Endothelial cell of umbilical vein (primary cell): ENCODE data around the gene ESYT2. TPM values are rescaled to one million over a fixed set of nuclear protein-coding genes. Genes with fewer than 3 reads are reported as not detected.

Experiments
- BruUV-seq: library from RNA; stranded (reverse); fragments of 400-500 nt; replicated peaks from 2 replicates; lab custom pipeline; 2021; lab: Mats Ljungman, UMichigan
- CTCF ChIA-PET: fragments of 300-600, 350-600 bp; sonication (Branson Sonifier 250); formaldehyde crosslinking; loops from one replicate; lab custom pipeline; 2021; ENCODE audit warnings: antibody characterized with exemption, inconsistent platforms; lab: Charles Lee
- POLR2A ChIA-PET: fragments of 300-600, 350-600 bp; sonication (Branson Sonifier 250); formaldehyde crosslinking; loops from one replicate; lab custom pipeline; 2021; ENCODE audit warnings: antibody characterized with exemption, inconsistent platforms; lab: Charles Lee
- DNase-seq: peaks from one replicate; pipeline ENCODE4 v3.0.0-alpha.2; 2011; ENCODE audit warnings: low read depth, low spot score
- FAIRE-seq: peaks from 2 replicates; lab custom pipeline; 2011; peaks lifted over from hg19 to GRCh38; lab: Jason Lieb, UNC
- H2AFZ ChIP-seq: 2 replicates; pipeline ENCODE4 v1.6.0; 2012; ENCODE audit warnings: low read depth, low read length, control low read depth, inconsistent platforms
- H3K27ac ChIP-seq: 2 replicates; pipeline ENCODE4 v1.5.1; 2011; ENCODE audit warnings: low read depth, mild to moderate bottlenecking, control low read depth, low read length, moderate library complexity; ENCODE audit not compliant: insufficient read depth
- H3K27me3 ChIP-seq, 2 experiments: 2 replicates each; pipeline versions ENCODE4 v1.6.0 to v1.6.1; 2011; ENCODE audit warnings: low read length in 2 of 2, mixed read lengths in 1 of 2; ENCODE audit not compliant: control insufficient read depth in 2 of 2, insufficient read depth in 2 of 2
- H3K36me3 ChIP-seq, 2 experiments: 2 replicates in 1 of 2; 3 replicates in 1 of 2; pipeline ENCODE4 v1.5.1; 2011; ENCODE audit warnings: low read length in 2 of 2, mild to moderate bottlenecking in 1 of 2, moderate library complexity in 1 of 2; ENCODE audit not compliant: control insufficient read depth in 2 of 2, insufficient read depth in 2 of 2; ENCODE audit errors: extremely low read depth in 1 of 2
- H3K4me1 ChIP-seq: 3 replicates; pipeline ENCODE4 v1.5.1; 2011; ENCODE audit warnings: mild to moderate bottlenecking, low read length; ENCODE audit not compliant: control insufficient read depth, insufficient read depth; ENCODE audit errors: extremely low read depth
- H3K4me2 ChIP-seq: 2 replicates; pipeline ENCODE4 v1.6.1; 2011; ENCODE audit warnings: low read length, control low read depth, mixed read lengths; ENCODE audit not compliant: insufficient read depth
- H3K4me3 ChIP-seq, 3 experiments: fragments of 200-600 bp in 1 of 3; sonication (generic), shearing (Covaris generic) in 1 of 3; replicated peaks in 1 of 3; 2 replicates each; pipeline ENCODE4 v1.5.1; 2011 to 2016; ENCODE audit warnings: control low read depth in 3 of 3, low read length in 3 of 3, mild to moderate bottlenecking in 2 of 3, inconsistent platforms in 1 of 3, low read depth in 1 of 3, moderate library complexity in 1 of 3; ENCODE audit not compliant: insufficient read depth in 1 of 3
- H3K79me2 ChIP-seq: 2 replicates; pipeline ENCODE4 v1.6.0; 2012; ENCODE audit warnings: low read length, inconsistent platforms; ENCODE audit not compliant: control insufficient read depth, insufficient read depth
- H3K9ac ChIP-seq: replicated peaks from 2 replicates; pipeline ENCODE3; 2011; ENCODE audit warnings: low read length, control low read depth; ENCODE audit not compliant: insufficient read depth; ENCODE audit errors: extremely low read depth
- H3K9me1 ChIP-seq: replicated peaks from 3 replicates; pipeline ENCODE4 v1.6.0; 2011; ENCODE audit warnings: mild to moderate bottlenecking, low read length; ENCODE audit not compliant: control insufficient read depth, insufficient read depth; ENCODE audit errors: extremely low read depth
- H3K9me3 ChIP-seq: replicated peaks from 2 replicates; pipeline ENCODE4 v1.5.1; 2012; ENCODE audit warnings: low read length, inconsistent platforms; ENCODE audit not compliant: control insufficient read depth, insufficient read depth
- H4K20me1 ChIP-seq: replicated peaks from 2 replicates; pipeline ENCODE3; 2011; ENCODE audit warnings: mild to moderate bottlenecking, low read length; ENCODE audit not compliant: control insufficient read depth, insufficient read depth; ENCODE audit errors: extremely low read depth
- CTCF ChIP-seq, 2 donors: IDR thresholded peaks; 1 replicate in 1 of 2; 2 replicates in 1 of 2; pipeline ENCODE4 v1.5.1; 2011; ENCODE audit warnings: low read length in 2 of 2, mild to moderate bottlenecking in 2 of 2, moderate library complexity in 2 of 2, control low read depth in 1 of 2, inconsistent platforms in 1 of 2, low read depth in 1 of 2; ENCODE audit not compliant: insufficient read depth in 1 of 2; ENCODE audit errors: extremely low read depth in 1 of 2
- EZH2 ChIP-seq: IDR thresholded peaks from 2 replicates; pipeline ENCODE4 v1.6.1; 2012; ENCODE audit warnings: borderline replicate concordance, low read depth, mild to moderate bottlenecking, moderate library complexity, low read length, inconsistent platforms; ENCODE audit not compliant: severe bottlenecking
- FOS ChIP-seq: IDR thresholded peaks from 2 replicates; pipeline ENCODE4 v1.6.1; 2011; ENCODE audit warnings: mild to moderate bottlenecking, low read length, moderate library complexity, borderline replicate concordance; ENCODE audit not compliant: insufficient read depth
- GATA2 ChIP-seq: IDR thresholded peaks from 2 replicates; pipeline ENCODE4 v1.7.0; 2011; ENCODE audit warnings: low read depth, mild to moderate bottlenecking, moderate library complexity, mixed read lengths, low read length; ENCODE audit not compliant: insufficient read length, insufficient read depth
- JUN ChIP-seq: IDR thresholded peaks from 2 replicates; pipeline ENCODE4 v1.6.1; 2011; ENCODE audit warnings: borderline replicate concordance, low read depth; ENCODE audit not compliant: insufficient read length, insufficient read depth
- MAX ChIP-seq: IDR thresholded peaks from 2 replicates; pipeline ENCODE4 v1.6.1; 2011; ENCODE audit not compliant: insufficient read depth, insufficient read length
- MYC ChIP-seq: IDR thresholded peaks from one replicate; pipeline ENCODE4 v1.6.1; 2011; ENCODE audit warnings: mild to moderate bottlenecking, low read depth, low read length
- POLR2A ChIP-seq: IDR thresholded peaks from 2 replicates; pipeline ENCODE4 v1.6.1; 2012; ENCODE audit warnings: low read depth, mild to moderate bottlenecking, control low read depth, low read length
- POLR2AphosphoS5 ChIP-seq: IDR thresholded peaks from 2 replicates; pipeline ENCODE4 v1.6.1; 2012; ENCODE audit warnings: low read depth, mild to moderate bottlenecking, control low read depth, low read length, moderate library complexity; ENCODE audit not compliant: insufficient read depth
- dilution Hi-C: fragments of 300-500 bp; cut with MboI; formaldehyde crosslinking; loops from one replicate; pipeline ENCODE4 v1.15.0; 2019; ENCODE audit warnings: low sequenced_read_pairs; ENCODE audit not compliant: extremely low pct_ligation_motif_present
- intact Hi-C: fragments of 100-400 bp; cut with micrococcal nuclease; formaldehyde crosslinking; loops from one replicate; pipeline ENCODE4 v1.10.0; 2022
- polyA plus RNA-seq, 4 experiments: library from polyadenylated mRNA; depleted of rRNA in 3 of 4; stranded (reverse) in 3 of 4; unstranded in 1 of 4; fragments of >200 nt; gene quantifications; 2 replicates each; pipeline versions ENCODE4 v1.2.1 to v1.2.3, GENCODE V29; 2011 to 2012; ENCODE audit warnings: missing spikeins in 1 of 4
- total RNA-seq: library from RNA; stranded (reverse); gene quantifications from 2 replicates; pipeline ENCODE4 v1.2.3, GENCODE V29; 2021

ESYT2 gene
- total and polyA plus RNA-seq, 2 donors (not counting 3 experiments of a cell fraction or from before 2014, with no cell fraction given) = 18.8 to 46.6 TPM

GRCh38 chr7:158751751-158752150, 77.6 kb downstream of the ESYT2 start:
- FAIRE-seq (no peak), DNase-seq (no peak)
- dilution Hi-C loops = no loop called here
- TF ChIP-seq GATA2 = no peak
- no peak for TF ChIP-seq MAX
- no peak for TF ChIP-seq CTCF (IDR thresholded peaks at IDR 0.05; ENCODE audit: extremely low read depth in 1 of 2, insufficient read depth in 1 of 2, low read depth in 1 of 2, low read length in 2 of 2)
- no peak for TF ChIP-seq POLR2A
- TF ChIP-seq MYC = no peak
- no peak for TF ChIP-seq FOS
- no peak for TF ChIP-seq EZH2
- TF ChIP-seq POLR2AphosphoS5 = no peak
- no peak for TF ChIP-seq JUN
- Histone ChIP-seq H3K9ac (no peak overlapping the region), H3K4me2 (no peak overlapping the region), H3K4me1 (peaks cover 6% of the 10 kb centered on the region), H3K9me1 (no peaks in the 10 kb centered on the region), H3K4me3 (no peak overlapping the region), H4K20me1 (no peaks in the 10 kb centered on the region), H3K36me3 (peaks cover 1 to 2% of the 10 kb centered on the region in 2 experiments), H2AFZ (no peak overlapping the region), H3K9me3 (no peaks in the 10 kb centered on the region), H3K79me2 (no peaks in the 10 kb centered on the region), H3K27ac (no peak overlapping the region), H3K27me3 (no peaks in the 10 kb centered on the region)
- BruUV-seq = no TSS peak
- intact Hi-C loops = no loop called here
- CTCF ChIA-PET = interaction anchor here (0.8 to 1.7 kb wide), 2 partner anchors 10 to 20 kb away, joined by 3 to 4 read pairs; no protein-coding TSS in a partner anchor
- POLR2A ChIA-PET = no interaction called here
